Breast epithelium (tissue), 3 donors: ENCODE results near the gene TRERF1.

Source experiments
- CTCF ChIP-seq, 3 donors: fragments of 450-650 bp; IDR thresholded peaks; one replicate each; pipeline ENCODE4 v1.5.1; 2016 to 2017; ENCODE audit warnings: antibody characterized with exemption in 3 of 3, mild to moderate bottlenecking in 3 of 3, moderate library complexity in 3 of 3
- POLR2A ChIP-seq: fragments of 450-650 bp; IDR thresholded peaks from one replicate; pipeline ENCODE4 v1.6.1; 2016; ENCODE audit warnings: antibody characterized with exemption, mild to moderate bottlenecking, moderate library complexity

- TF ChIP-seq CTCF (IDR thresholded peaks at IDR 0.05) (no peak), POLR2A (no peak)
Measured at GRCh38 chr6:42403421-42403820, 48.3 kb downstream of the TRERF1 start.
